Activated B cell treated with CpG ODN at 0.5 μM for 24 hours (primary cell): ENCODE results near the gene IGFBP4. TPM values are rescaled to one million over a fixed set of nuclear protein-coding genes. Genes with fewer than 3 reads are reported as not detected.

Source experiments
- ATAC-seq: fragments of 200-7000 bp; cut with Tn5 transposase; one replicate; pipeline ENCODE4 v1.10.0; 2021; ENCODE audit warnings: low read depth, mild to moderate bottlenecking, moderate library complexity
- CTCF ChIA-PET: fragments of 350-600 bp; sonication (Branson Sonifier 250); formaldehyde crosslinking; loops from one replicate; lab custom pipeline; 2021; ENCODE audit warnings: antibody characterized with exemption; lab: Charles Lee
- POLR2A ChIA-PET: fragments of 350-600 bp; sonication (Branson Sonifier 250); formaldehyde crosslinking; loops from one replicate; lab custom pipeline; 2021; ENCODE audit warnings: antibody characterized with exemption; lab: Charles Lee
- DNase-seq: peaks from one replicate; pipeline ENCODE4 v3.0.0; 2022
- H3K27ac Mint-ChIP-seq: one replicate; pipeline ENCODE4 v1.8.0; 2020; ENCODE audit warnings: mixed read lengths
- H3K27me3 Mint-ChIP-seq: one replicate; pipeline ENCODE4 v1.8.0; 2021; ENCODE audit warnings: mixed read lengths
- H3K36me3 Mint-ChIP-seq: one replicate; pipeline ENCODE4 v1.8.0; 2021; ENCODE audit warnings: low read depth, mixed read lengths
- H3K4me1 Mint-ChIP-seq: one replicate; pipeline ENCODE4 v1.8.0; 2021; ENCODE audit warnings: mixed read lengths
- H3K4me3 Mint-ChIP-seq: one replicate; pipeline ENCODE4 v1.8.0; 2020; ENCODE audit warnings: mild to moderate bottlenecking, mixed read lengths
- H3K9me3 Mint-ChIP-seq: one replicate; pipeline ENCODE4 v1.8.0; 2020; ENCODE audit warnings: mixed read lengths
- CTCF ChIP-seq: fragments of 200-600 bp; IDR thresholded peaks from one replicate; pipeline ENCODE4 v1.8.0; 2022; ENCODE audit warnings: antibody characterized with exemption, mild to moderate bottlenecking
- intact Hi-C: fragments of 100-400 bp; cut with micrococcal nuclease; formaldehyde crosslinking; loops from one replicate; pipeline ENCODE4 v1.15.1; 2024
- total RNA-seq: library from RNA; stranded (reverse); gene quantifications from 2 replicates; pipeline ENCODE4 v1.2.3, GENCODE V29; 2022

Gene IGFBP4
- total RNA-seq, 1 donor from 2014 or later = 18.0 TPM

- intact Hi-C loops = no loop called here
- peak within 1 kb of the TSS; percentile 30 for H3K27ac Mint-ChIP-seq
- TF ChIP-seq CTCF = no peak
- H3K9me3 Mint-ChIP-seq = no peaks in the 10 kb centered on the region
- H3K4me3 Mint-ChIP-seq = no peak within 1 kb of the TSS
- peaks cover 7% of the 10 kb centered on the region for H3K4me1 Mint-ChIP-seq
- ChIA-PET POLR2A (interaction anchor here (0.5 kb wide), 1 partner anchor 12 kb away, joined by 3 read pairs; no protein-coding TSS in a partner anchor), CTCF (no interaction called here)
- peaks cover 14% of the 10 kb centered on the region for H3K27me3 Mint-ChIP-seq
- H3K36me3 Mint-ChIP-seq = no peaks in the 10 kb centered on the region
- ATAC-seq (no peak), DNase-seq (no peak)
These were observed 58.3 kb downstream of the IGFBP4 start, which contains the start of gene TNS4 for GRCh38 chr17:40501499-40501911. Gene TNS4, minus strand, starts transcription at chr17:40501623. Its CDS starts 5,198 bp downstream, at chr17:40496425.

GRCh38 chr17:40502716-40503115 lies 59.5 kb downstream of the IGFBP4 start:
- H3K27ac Mint-ChIP-seq = no peak overlapping the region
- H3K9me3 Mint-ChIP-seq = no peaks in the 10 kb centered on the region
- POLR2A ChIA-PET = interaction anchor here (0.8 kb wide), 1 partner anchor 22 kb away, joined by 3 read pairs; no protein-coding TSS in a partner anchor
- peaks cover 7% of the 10 kb centered on the region for H3K4me1 Mint-ChIP-seq
- no peaks in the 10 kb centered on the region for H3K36me3 Mint-ChIP-seq
- DNase-seq (no peak), ATAC-seq (no peak)
- no peak for TF ChIP-seq CTCF
- peaks cover 12% of the 10 kb centered on the region for H3K27me3 Mint-ChIP-seq
- intact Hi-C loops = no loop called here
- H3K4me3 Mint-ChIP-seq = no peak overlapping the region
- CTCF ChIA-PET = no interaction called here

GRCh38 chr17:40503154-40503553 lies 59.9 kb downstream of the IGFBP4 start:
- Mint-ChIP-seq H3K4me3 (no peak overlapping the region), H3K9me3 (no peaks in the 10 kb centered on the region), H3K4me1 (peaks cover 7% of the 10 kb centered on the region), H3K36me3 (no peaks in the 10 kb centered on the region), H3K27me3 (peaks cover 12% of the 10 kb centered on the region), H3K27ac (no peak overlapping the region)
- TF ChIP-seq CTCF = no peak
- ChIA-PET POLR2A (interaction anchor here (0.6 kb wide), 1 partner anchor 144 kb away, joined by 3 read pairs; the partner anchor contains the start of gene SMARCE1), CTCF (no interaction called here)
- DNase-seq = no peak
- no peak for ATAC-seq
- intact Hi-C loops = no loop called here

- Mint-ChIP-seq H3K4me3 (no peak overlapping the region), H3K9me3 (no peaks in the 10 kb centered on the region), H3K36me3 (no peaks in the 10 kb centered on the region), H3K27me3 (no peaks in the 10 kb centered on the region), H3K27ac (no peak overlapping the region), H3K4me1 (peaks cover 6% of the 10 kb centered on the region)
- TF ChIP-seq CTCF = no peak
- DNase-seq (no peak), ATAC-seq (no peak)
- intact Hi-C loops = no loop called here
- POLR2A ChIA-PET = no interaction called here
- CTCF ChIA-PET = interaction anchor here (0.6 kb wide), 1 partner anchor 65 kb away, joined by 3 read pairs; no protein-coding TSS in a partner anchor
These were observed 63.5 kb downstream of the IGFBP4 start for GRCh38 chr17:40506786-40507185.

Other genes with a start within 250 kb of the IGFBP4 start
- gene WIPF2, start 224.1 kb upstream of the IGFBP4 start, total RNA-seq = 28.4 and 32.9 TPM in 2 replicates
- 9.2 and 9.7 TPM in 2 replicates for gene CDC6, start 155.6 kb upstream of the IGFBP4 start, total RNA-seq
- gene RARA, start 134.3 kb upstream of the IGFBP4 start, total RNA-seq = 71.2 and 72.5 TPM in 2 replicates
- gene GJD3, start 78.7 kb upstream of the IGFBP4 start, total RNA-seq = not detected in 2 replicates
- 5.3 and 6.6 TPM in 2 replicates for gene TOP2A, start 25.6 kb upstream of the IGFBP4 start, total RNA-seq
- gene TNS4, start 58.2 kb downstream of the IGFBP4 start, total RNA-seq = 0.18 TPM in 1 of 2 replicates, not detected in the other
- 572 and 573 TPM in 2 replicates for gene CCR7, start 122.0 kb downstream of the IGFBP4 start, total RNA-seq
- gene SMARCE1, start 204.4 kb downstream of the IGFBP4 start, total RNA-seq = 140 TPM in 2 replicates
- not detected in 2 replicates for gene KRT222, start 221.7 kb downstream of the IGFBP4 start, total RNA-seq